NCI-H2107 treated with DMSO at 0.1 percent for 48 hours (cell line): ENCODE results near the gene RACK1.

ENCODE experiments used
- DNase-seq: peaks from one replicate; lab custom pipeline; 2025; ENCODE audit not compliant: unreplicated experiment; lab: John Stamatoyannopoulos, UW

The RACK1 gene

DNA sequence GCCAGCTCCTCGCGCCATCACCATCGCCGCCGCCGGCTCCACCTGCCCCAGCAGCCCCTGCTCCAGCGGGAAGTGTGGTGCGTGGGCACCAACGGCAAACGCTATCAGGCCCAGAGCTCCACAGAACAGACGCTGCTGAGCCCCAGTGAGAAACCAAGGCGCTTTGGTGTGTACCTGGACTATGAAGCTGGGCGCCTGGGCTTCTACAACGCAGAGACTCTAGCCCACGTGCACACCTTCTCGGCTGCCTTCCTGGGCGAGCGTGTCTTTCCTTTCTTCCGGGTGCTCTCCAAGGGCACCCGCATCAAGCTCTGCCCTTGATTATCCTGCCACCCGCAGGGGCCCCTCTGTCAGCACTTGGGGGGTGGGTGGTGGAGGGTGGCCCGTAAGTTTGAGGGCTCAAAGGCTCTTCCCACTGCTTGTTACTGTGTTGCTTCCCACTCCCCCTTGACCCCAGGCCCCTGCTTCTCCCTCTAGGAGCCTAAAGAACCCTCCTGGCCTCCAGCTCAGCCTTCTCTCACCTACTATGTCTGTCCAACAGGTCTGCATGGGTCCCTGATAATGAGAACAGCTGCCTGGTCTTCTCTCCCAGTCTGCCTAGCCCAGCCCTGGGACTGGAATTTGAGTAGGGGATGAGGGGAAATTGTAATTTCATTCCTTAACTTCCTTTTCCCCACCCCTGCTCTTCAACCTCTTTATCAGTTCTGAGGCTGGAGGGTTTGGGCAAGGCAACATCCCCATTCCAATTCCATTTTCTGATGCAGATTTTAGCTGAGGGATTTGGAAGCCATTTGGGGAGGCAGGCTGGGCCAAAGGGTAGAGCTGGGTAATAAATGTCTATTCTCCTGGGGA, 9.0 kb downstream of the RACK1 start:
- no peak for DNase-seq

DNA sequence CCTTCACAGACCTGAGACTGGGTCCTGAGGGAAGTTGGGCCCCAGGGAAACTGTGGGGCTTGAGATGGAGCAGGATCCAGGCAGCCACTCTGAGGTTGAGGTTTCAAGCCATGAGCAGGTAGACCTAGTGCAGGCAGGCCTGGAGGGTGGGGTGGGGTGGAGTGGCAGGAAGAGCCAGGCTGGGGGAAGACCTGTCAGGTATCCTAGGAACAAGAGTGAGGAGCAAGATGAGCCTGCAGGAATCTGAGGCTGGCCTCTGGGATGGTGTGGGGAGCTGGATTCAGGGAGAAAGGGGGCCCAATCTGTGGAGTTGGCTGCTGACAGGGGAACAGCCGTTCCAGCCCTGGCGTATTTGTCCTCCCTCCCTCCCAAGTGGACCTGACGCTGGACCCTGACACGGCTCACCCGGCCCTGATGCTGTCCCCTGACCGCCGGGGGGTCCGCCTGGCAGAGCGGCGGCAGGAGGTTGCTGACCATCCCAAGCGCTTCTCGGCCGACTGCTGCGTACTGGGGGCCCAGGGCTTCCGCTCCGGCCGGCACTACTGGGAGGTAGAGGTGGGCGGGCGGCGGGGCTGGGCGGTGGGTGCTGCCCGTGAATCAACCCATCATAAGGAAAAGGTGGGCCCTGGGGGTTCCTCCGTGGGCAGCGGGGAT, 9.8 kb downstream of the RACK1 start:
- no peak for DNase-seq

DNA sequence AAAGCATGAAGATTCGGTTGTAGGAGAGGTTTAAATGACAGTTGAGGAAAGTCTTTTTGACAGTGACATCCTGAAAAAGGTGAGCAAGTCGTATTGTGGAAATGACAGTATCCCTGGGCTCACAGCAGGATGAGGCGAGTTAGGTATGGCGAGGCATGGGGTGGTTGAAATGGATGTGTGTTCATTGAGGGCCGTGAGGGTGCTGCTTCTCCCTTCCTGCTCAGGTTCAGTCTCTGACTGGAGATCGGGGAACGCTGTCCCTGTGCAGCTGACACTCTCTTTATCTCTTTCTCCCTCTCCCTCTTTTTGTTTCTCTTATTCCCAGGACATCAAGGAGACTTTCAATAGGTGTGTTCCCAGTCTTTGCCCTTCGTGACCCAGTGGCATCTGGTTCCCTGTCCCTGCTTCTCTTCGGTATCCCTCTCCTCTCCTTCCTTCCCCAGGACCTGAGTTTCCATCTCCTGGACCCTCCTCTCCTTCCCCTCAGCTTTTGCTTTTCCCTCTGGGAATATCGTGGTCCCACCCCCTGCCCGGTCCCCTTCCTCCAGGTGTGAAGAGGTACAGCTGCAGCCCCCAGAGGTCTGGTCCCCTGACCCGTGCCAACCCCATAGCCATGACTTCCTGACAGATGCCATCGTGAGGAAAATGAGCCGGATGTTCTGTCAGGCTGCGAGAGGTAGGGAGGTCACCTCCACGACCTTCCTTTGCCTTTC, 10.5 kb downstream of the RACK1 start:
- no peak for DNase-seq

DNA sequence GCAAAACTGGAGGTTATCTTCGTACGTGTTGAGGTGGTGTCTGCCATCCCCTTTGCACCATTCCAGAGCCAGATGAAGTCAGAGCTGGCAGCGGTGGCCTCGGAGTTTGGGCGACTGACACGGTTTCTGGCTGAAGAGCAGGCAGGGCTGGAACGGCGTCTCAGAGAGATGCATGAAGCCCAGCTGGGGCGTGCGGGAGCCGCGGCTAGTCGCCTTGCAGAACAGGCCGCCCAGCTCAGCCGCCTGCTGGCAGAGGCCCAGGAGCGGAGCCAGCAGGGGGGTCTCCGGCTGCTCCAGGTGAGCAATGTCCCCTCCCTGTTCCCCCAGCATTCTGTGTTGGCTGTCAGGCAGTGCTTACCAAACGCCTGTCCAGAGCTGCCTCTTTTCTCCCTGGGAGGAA, 11.1 kb downstream of the RACK1 start:
- no peak for DNase-seq

DNA sequence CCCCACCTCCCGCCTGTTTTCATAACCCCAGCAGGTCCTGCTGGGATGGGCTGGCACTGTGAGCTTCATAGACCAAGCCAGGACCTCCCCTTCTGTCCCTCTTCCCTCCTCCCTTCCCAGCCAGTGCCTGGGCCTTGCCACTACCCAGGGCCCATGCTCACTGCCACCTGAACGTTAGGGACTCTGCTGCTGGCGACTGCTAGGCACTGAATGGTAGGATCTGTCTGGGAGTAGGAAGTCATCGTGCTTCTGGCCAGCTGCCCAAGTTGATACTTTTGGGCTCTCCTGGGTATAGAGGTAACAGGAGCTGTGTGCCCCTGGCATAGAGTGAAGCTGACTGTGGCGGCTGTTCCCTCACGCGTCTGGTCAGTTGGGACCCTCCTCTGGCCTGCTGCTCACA, 12.3 kb downstream of the RACK1 start:
- DNase-seq = no peak

DNA sequence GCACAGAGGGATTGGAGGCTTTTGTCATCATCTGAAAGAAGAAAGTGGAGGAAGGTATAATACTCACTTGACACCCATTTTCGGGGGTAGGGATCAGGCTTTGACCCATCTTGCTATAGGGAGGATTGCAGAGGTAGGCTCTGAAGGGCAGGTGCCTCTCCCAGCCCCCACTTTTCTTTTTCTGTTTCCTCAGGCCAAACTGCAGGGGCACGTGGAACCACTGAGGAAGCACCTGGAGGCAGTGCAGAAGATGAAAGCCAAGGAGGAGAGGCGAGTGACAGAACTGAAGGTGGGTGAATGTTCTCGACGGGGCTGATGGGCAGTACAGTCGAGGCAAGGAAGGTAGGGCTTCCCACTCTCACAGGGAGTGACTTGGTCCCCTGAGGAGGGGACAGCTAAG, 13.2 kb downstream of the RACK1 start:
- DNase-seq = no peak

DNA sequence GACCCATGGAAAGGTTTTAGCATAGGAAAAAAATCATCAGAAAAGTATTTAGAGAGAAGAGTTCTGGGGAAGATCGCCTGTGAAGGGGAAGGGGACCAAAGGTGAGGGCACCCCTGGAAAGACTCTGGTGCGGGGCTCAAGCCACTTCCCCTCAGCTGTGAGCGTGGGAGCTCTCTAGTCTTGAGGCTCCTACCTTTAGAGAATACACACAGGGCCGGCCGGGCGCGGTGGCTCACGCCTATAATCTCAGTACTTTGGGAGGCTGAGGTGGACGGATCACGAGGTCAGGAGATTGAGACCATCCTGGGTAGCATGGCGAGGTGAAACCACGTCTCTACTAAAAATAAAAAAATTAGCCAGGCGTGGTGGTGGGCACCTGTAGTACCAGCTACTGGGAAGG, 13.7 kb downstream of the RACK1 start:
- DNase-seq = no peak

DNA sequence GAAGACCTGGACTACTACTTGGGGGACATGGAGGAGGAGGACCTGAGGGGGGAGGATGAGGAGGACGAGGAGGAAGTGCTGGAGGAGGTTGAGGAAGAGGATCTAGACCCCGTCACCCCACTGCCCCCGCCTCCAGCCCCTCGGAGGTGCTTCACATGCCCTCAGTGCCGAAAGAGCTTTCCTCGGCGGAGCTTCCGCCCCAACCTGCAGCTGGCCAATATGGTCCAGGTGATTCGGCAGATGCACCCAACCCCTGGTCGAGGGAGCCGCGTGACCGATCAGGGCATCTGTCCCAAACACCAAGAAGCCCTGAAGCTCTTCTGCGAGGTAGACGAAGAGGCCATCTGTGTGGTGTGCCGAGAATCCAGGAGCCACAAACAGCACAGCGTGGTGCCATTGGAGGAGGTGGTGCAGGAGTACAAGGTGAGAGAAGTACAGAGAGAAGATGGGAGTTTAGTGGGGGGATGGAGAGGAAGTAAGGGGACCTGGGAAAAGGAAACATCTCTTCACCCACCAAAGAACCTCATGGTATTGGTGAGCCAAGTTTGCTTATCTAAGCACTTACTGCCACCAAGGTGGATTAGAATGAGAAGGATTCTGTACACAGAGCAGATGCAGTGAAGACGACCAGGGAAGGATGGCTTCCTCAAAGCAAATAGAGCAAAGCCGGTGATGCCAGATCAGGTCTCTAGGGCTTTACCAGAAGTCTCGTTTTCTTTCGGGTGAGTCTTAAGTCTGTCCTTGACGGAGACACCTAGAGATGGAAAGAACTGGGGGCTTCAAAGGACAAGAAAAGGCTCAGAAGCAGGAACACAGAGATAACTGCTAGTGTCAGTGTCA, 19.1 kb downstream of the RACK1 start:
- DNase-seq = no peak

DNA sequence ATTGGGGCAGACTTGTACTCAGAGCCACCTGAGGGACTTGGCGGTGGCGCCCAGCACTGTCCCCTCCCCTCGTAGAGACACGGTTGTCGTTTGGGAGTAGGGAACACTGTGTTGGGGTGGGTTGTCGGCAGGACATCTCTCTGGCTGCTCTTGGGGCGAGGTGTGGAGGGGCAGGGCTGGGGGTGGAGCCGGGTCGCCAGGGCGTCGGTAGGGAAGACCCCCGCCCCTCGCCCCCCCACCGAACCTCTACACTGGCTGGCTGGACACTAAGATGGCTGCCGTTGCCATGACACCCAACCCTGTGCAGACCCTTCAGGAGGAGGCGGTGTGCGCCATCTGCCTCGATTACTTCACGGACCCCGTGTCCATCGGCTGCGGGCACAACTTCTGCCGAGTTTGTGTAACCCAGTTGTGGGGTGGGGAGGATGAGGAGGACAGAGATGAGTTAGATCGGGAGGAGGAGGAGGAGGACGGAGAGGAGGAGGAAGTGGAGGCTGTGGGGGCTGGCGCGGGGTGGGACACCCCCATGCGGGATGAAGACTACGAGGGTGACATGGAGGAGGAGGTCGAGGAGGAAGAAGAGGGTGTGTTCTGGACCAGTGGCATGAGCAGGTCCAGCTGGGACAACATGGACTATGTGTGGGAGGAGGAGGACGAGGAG, 19.8 kb downstream of the RACK1 start:
- DNase-seq = no peak

DNA sequence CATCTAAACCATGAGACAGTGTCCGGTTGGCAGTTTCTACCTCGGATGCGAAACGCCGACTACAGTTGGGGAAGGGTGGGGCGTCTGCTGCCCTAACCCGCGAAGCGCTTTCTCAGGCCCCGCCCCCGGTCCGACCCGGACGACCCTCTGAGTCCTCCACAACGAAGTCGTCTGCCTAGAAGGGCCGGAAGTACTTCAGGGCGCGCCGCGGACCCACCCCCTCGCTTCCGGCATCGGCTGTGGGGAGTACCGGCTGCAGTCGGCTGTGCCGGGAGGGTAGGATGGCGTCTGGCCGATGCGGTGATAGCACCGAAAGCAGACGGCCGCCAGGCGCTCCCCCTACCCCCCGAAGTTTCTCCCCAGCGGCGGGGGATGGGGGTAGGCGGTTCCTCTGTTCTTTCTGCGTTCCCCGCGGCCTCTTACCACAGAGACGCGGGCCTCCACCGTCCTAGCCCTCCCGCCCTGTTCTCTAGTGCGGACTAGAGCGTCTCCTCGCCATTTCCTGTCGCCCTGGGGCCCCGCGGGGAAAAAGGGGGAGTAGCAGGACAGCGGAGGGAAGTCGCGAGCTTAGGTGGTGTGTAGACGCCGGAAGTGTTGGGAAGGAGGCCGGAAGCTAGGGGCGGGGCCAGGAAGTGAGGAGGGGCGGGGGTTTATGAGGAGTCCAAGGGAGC, 20.5 kb downstream of the RACK1 start, which contains the start of gene TRIM41:
TRIM41 (plus strand) TSS at position 224 of the 671 bp plus-strand sequence. CDS start 719 bp downstream, outside the sequence.
- no peak for DNase-seq

DNA sequence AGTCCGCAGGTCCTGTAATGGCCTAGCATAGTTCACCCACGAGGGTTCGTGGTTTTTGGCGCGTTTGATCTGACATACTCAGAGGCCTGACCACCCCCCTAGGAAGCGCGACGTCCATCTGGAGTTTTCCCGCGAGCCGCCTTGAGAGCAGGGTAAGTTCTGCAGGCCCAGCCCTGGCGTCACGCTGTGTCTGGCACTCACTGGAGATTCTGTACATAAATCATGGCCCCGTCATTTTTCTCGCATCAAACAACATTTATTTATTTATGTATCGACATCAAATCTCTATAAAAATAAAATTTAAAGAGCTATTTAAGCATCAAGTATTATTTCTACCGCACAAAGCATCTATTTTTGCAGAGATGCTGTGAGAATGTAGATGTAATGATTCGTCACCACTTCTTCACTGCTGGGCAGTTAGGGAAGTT, 21.1 kb downstream of the RACK1 start:
- no peak for DNase-seq

DNA sequence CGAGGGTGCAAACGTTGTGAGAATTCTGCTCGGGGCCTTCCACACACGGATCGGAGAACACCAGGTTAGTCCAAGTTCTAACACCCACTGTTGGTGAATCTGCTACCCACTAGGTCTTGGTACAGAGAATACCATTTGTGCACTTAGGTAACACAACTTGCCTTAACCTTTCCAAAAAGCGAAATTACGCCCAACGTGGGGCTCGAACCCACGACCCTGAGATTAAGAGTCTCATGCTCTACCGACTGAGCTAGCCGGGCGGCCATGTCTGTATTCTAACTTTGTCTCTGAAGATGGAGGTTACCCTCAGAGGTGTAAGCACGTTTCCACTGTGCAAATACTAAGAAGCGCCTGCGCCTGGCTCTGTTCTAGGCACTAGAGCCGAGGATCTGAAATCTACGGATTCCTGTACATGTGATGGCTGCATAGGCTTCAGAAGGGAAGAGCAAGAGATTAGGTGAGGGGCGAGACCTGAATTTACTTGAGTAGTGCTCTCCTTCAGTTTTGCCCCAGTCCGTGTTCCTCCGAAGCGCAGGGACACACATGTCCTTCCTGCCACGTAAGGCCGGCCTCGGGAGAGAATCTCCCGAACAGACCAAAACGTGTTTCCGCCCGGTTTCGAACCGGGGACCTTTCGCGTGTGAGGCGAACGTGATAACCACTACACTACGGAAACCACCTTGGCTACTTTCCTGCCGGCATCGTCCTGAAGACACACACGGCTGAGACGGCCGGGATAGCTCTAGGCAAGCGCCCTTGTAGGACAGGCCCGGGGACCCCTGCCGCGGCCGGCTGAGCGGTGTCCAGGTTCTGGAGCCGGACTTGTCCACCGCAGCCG, 21.7 kb downstream of the RACK1 start:
- no peak for DNase-seq

DNA sequence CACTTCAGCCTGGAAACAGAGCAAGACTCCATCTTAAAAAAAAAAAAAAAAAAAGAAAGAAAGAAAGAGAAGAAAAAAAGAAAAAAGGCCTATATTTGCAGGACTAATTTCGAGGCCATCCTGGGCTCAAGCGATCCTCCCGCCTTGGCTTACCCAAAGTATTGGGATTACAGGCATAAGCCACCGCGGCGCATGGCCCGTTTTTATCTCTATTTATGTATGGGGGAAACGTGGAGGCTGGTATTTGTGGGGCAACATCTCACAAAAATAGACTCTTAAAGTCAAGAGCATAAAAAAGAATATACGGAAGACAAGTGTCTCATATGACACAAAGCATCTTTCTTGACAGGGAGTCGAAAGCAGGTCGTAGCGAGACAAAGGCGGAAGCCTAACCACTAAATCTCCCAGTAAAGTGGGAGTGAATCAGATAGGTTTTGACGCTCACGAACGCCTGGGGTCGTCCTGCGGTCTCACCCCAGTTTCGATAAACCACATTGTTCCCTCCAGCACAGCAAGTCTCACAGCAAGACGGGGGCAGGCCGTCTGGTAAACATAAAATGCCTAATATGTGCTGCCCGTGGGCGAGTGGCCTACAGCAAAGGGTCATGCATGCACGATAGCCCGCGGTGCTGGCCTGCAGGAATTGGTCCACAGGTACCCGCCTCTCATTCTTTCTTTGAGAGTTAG, 22.5 kb downstream of the RACK1 start:
- no peak for DNase-seq

DNA sequence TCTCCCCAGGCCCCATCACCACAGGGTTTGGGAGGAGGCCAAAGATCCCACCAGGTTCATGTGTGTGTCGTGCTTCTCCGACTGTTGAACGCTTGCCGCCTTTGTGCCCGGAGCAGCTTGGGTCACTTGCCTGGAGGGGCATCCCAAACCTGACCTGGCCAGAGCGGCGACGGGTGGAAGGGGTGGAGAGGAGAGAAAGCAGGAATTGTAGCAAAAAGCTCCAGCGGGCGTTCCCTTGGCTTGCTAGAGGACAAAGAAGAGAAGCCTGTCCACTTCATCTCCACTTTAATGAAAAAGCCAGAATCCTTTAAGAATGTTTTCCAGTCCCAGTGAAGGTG, 23.6 kb downstream of the RACK1 start:
- no peak for DNase-seq

DNA sequence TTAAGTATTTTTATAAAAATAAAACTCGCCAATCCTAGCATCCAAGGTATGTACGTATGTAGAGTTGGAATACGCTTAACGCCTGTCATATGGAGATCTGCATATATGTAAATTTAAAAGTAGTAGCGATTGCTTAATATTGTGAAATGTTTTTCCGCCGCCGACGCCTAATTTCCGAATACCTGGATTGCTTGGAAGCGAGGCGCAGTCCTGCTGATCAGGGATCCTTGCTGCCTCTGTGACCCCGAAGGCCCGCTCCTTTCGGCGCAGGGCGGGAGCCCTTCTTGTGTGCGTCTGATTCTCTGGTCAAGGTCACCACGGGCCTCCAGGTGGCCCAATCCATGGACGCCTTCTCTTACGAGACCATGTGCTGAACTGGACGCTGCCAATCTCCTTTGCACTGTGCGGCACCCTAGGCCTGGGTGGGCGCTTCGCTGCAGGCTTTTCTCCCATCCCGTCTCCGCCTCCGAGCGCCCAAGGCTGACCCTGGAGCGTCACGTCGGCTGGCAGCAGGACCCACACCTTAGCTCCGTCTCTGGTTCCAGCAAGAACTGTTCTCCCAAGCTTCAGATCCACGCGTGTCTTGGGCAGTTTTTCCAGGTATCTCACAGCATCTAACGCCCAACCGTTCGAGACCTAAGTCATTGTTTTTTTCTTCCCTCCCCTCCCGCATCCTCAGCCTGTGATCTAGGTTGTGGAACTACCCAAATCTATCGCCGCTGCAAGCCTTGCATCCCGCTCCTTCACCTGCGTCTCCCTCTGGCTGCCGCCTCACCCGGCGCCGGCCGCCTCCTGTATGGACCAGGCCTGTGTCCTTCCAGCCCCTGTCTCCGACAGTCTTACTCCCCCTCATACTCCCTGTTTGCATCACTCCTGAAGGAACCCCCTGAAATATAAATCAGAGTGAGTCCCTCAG, 24.2 kb downstream of the RACK1 start:
- no peak for DNase-seq

DNA sequence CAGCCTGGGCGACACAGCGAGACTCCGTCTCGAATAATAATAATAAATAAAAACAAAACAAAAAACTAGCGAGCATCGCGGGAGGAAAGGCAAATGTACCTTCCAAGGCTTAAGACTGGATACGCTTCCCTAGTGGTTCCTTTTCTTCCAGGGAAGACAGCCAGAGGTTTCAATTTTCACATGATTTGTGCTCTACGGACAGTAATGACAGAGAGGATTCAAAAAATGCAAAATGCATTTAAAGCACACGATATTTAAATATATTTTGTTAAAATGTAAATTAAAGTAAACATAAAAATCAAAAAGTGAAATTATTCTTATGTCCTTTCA, 24.9 kb downstream of the RACK1 start:
- no peak for DNase-seq

DNA sequence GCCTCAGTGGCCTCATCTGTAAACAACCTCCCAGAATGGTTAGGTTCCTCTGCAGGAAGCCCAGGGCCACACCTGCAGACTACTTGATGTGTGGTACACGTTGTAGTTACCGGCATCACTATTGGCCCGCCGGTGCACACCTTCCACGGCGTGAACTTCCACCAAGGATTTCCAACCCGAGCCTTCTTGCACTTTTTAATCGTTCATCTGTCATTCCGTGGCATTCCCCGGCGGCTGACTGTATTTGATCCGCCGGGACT, 26.0 kb downstream of the RACK1 start:
- DNase-seq = no peak
